H1 (cell line): ENCODE measurements around the gene MRPS18C. TPM values are rescaled to one million over a fixed set of nuclear protein-coding genes. Genes with fewer than 3 reads are reported as not detected.
A peak's percentile ranks its signal among the peaks of the same experiment; 100 is the strongest.

Experiments
- CTCF ChIA-PET: fragments of 300-600 bp; sonication (Branson Sonifier 250); formaldehyde crosslinking; loops from one replicate; lab custom pipeline; 2021; ENCODE audit not compliant: partially characterized antibody; lab: Charles Lee
- POLR2A ChIA-PET: fragments of 300-600 bp; sonication (Branson Sonifier 250); formaldehyde crosslinking; loops from one replicate; lab custom pipeline; 2021; ENCODE audit warnings: inconsistent platforms; ENCODE audit not compliant: partially characterized antibody; lab: Charles Lee
- DNase-seq, 2 experiments: peaks; one replicate each; pipeline versions ENCODE4 v3.0.0 to v3.0.0-alpha.2; 2010 to 2022; ENCODE audit warnings: low spot score in 2 of 2, low read depth in 1 of 2, mixed read lengths in 1 of 2
- FAIRE-seq: peaks from 2 replicates; lab custom pipeline; 2011; peaks lifted over from hg19 to GRCh38; lab: Jason Lieb, UNC
- H2AFZ ChIP-seq: 2 replicates; pipeline ENCODE4 v1.8.1; 2012; ENCODE audit warnings: low read length, inconsistent platforms
- H2AK5ac ChIP-seq: 2 replicates; pipeline ENCODE4 v1.6.1; 2013; ENCODE audit warnings: low read depth, low read length
- H2BK120ac ChIP-seq: replicated peaks from 2 replicates; pipeline ENCODE3; 2013; ENCODE audit warnings: low read depth, low read length, inconsistent platforms
- H2BK12ac ChIP-seq: 2 replicates; pipeline ENCODE4 v1.6.1; 2013; ENCODE audit warnings: low read depth, low read length
- H2BK15ac ChIP-seq: 2 replicates; pipeline ENCODE4 v1.6.1; 2013; ENCODE audit warnings: low read length
- H2BK20ac ChIP-seq: 2 replicates; pipeline ENCODE4 v1.6.1; 2013; ENCODE audit warnings: low read length
- H2BK5ac ChIP-seq: 2 replicates; pipeline ENCODE4 v1.6.1; 2013; ENCODE audit warnings: low read depth, low read length
- H3K14ac ChIP-seq: 2 replicates; pipeline ENCODE4 v1.6.1; 2013; ENCODE audit warnings: inconsistent platforms; ENCODE audit not compliant: insufficient read length
- H3K18ac ChIP-seq: 2 replicates; pipeline ENCODE4 v1.6.1; 2013; ENCODE audit warnings: low read length; ENCODE audit errors: extremely low read depth
- H3K23ac ChIP-seq: 2 replicates; pipeline ENCODE4 v1.6.1; 2013; ENCODE audit warnings: inconsistent platforms; ENCODE audit not compliant: insufficient read length
- H3K23me2 ChIP-seq: 2 replicates; pipeline ENCODE4 v1.6.1; 2013; ENCODE audit warnings: low read depth, low read length
- H3K27ac ChIP-seq: 2 replicates; pipeline ENCODE4 v1.6.1; 2011; ENCODE audit warnings: low read depth, low read length, inconsistent platforms
- H3K27me3 ChIP-seq, 4 experiments: replicated peaks in 1 of 4; 1 replicate in 1 of 4; 2 replicates in 3 of 4; pipeline versions ENCODE4 v1.6.1 to v1.8.1; 2011 to 2013; ENCODE audit warnings: low read length in 3 of 4, mild to moderate bottlenecking in 3 of 4, inconsistent platforms in 2 of 4, mixed read lengths in 2 of 4, moderate library complexity in 1 of 4; ENCODE audit not compliant: control insufficient read depth in 3 of 4, insufficient read depth in 3 of 4; ENCODE audit errors: extremely low read depth in 1 of 4
- H3K36me3 ChIP-seq, 4 experiments: 2 replicates each; pipeline versions ENCODE4 v1.6.1 to v1.8.1; 2011 to 2013; ENCODE audit warnings: mild to moderate bottlenecking in 4 of 4, low read length in 3 of 4, moderate library complexity in 2 of 4, control low read depth in 1 of 4, inconsistent platforms in 1 of 4; ENCODE audit not compliant: insufficient read depth in 4 of 4, control insufficient read depth in 2 of 4
- H3K4ac ChIP-seq: replicated peaks from 2 replicates; pipeline ENCODE3; 2013; ENCODE audit warnings: low read length, low read depth, mixed read lengths, inconsistent platforms; ENCODE audit not compliant: insufficient read length
- H3K4me1 ChIP-seq, 4 experiments: replicated peaks in 1 of 4; 1 replicate in 1 of 4; 2 replicates in 3 of 4; pipeline versions ENCODE4 v1.6.1 to v1.8.1; 2011 to 2013; ENCODE audit warnings: low read length in 3 of 4, inconsistent platforms in 2 of 4, mixed read lengths in 1 of 4; ENCODE audit not compliant: insufficient read depth in 4 of 4, control insufficient read depth in 3 of 4
- H3K4me2 ChIP-seq, 2 experiments: 2 replicates each; pipeline versions ENCODE4 v1.6.1 to v1.8.1; 2011 to 2013; ENCODE audit warnings: low read depth in 2 of 2, low read length in 2 of 2, control low read depth in 1 of 2, inconsistent platforms in 1 of 2, mild to moderate bottlenecking in 1 of 2; ENCODE audit not compliant: insufficient read depth in 1 of 2
- H3K4me3 ChIP-seq, 4 experiments: fragments of 200-600, 300-600 bp in 1 of 4; sonication (generic), shearing (Covaris generic), sonication (Bioruptor Twin) in 1 of 4; 2 replicates each; pipeline versions ENCODE4 v1.5.1 to v1.8.1; 2011 to 2016; ENCODE audit warnings: low read length in 4 of 4, low read depth in 3 of 4, control low read depth in 2 of 4, inconsistent platforms in 2 of 4, mild to moderate bottlenecking in 2 of 4, mixed read lengths in 1 of 4, moderate library complexity in 1 of 4; ENCODE audit not compliant: insufficient read depth in 2 of 4; ENCODE audit errors: extremely low read depth in 1 of 4
- H3K56ac ChIP-seq: replicated peaks from 2 replicates; pipeline ENCODE3; 2013; ENCODE audit warnings: low read depth, mild to moderate bottlenecking, mixed read lengths, low read length, inconsistent platforms; ENCODE audit not compliant: insufficient read length
- H3K79me1 ChIP-seq: 2 replicates; pipeline ENCODE4 v1.6.1; 2013; ENCODE audit warnings: low read depth, low read length, control low read depth
- H3K79me2 ChIP-seq, 2 experiments: 2 replicates each; pipeline versions ENCODE4 v1.6.1 to v1.8.1; 2012 to 2013; ENCODE audit warnings: low read length in 2 of 2, mild to moderate bottlenecking in 2 of 2, inconsistent platforms in 1 of 2; ENCODE audit not compliant: insufficient read depth in 2 of 2, control insufficient read depth in 1 of 2
- H3K9ac ChIP-seq, 4 experiments: replicated peaks in 1 of 4; 1 replicate in 1 of 4; 2 replicates in 3 of 4; pipeline versions ENCODE4 v1.6.1 to v1.8.1; 2011 to 2013; ENCODE audit warnings: low read depth in 3 of 4, low read length in 3 of 4, control low read depth in 2 of 4, mild to moderate bottlenecking in 2 of 4, moderate library complexity in 2 of 4, inconsistent platforms in 1 of 4; ENCODE audit errors: extremely low read depth in 1 of 4
- H3K9me3 ChIP-seq, 2 experiments: 2 replicates each; pipeline versions ENCODE4 v1.6.1 to v1.8.1; 2012 to 2013; ENCODE audit warnings: mild to moderate bottlenecking in 2 of 2, moderate library complexity in 2 of 2, control low read depth in 1 of 2, inconsistent platforms in 1 of 2, low read depth in 1 of 2, low read length in 1 of 2, mixed read lengths in 1 of 2; ENCODE audit not compliant: insufficient read depth in 2 of 2
- H4K20me1 ChIP-seq, 2 experiments: replicated peaks in 1 of 2; 2 replicates each; pipeline versions ENCODE3 to v1.8.1; 2011 to 2013; ENCODE audit warnings: inconsistent platforms in 2 of 2, low read length in 2 of 2, mild to moderate bottlenecking in 1 of 2; ENCODE audit not compliant: insufficient read depth in 2 of 2, control insufficient read depth in 1 of 2
- H4K5ac ChIP-seq: 2 replicates; pipeline ENCODE4 v1.6.1; 2013; ENCODE audit warnings: low read length, low read depth, mixed read lengths, inconsistent platforms; ENCODE audit not compliant: insufficient read length
- H4K8ac ChIP-seq: 2 replicates; pipeline ENCODE4 v1.8.0; 2013; ENCODE audit warnings: mild to moderate bottlenecking, moderate library complexity, low read length, inconsistent platforms; ENCODE audit not compliant: insufficient read depth; ENCODE audit errors: extremely low read depth
- H4K91ac ChIP-seq: replicated peaks from 2 replicates; pipeline ENCODE3; 2013; ENCODE audit warnings: low read length, mixed read lengths, inconsistent platforms; ENCODE audit not compliant: insufficient read length
- RAD21 ChIP-seq, 2 experiments: IDR thresholded peaks in 1 of 2; conservative IDR thresholded peaks in 1 of 2; 2 replicates each; pipeline ENCODE4 v1.6.1; 2011; ENCODE audit warnings: low read depth in 2 of 2, low read length in 2 of 2, improper control_type of control experiment in 1 of 2, inconsistent platforms in 1 of 2, mild to moderate bottlenecking in 1 of 2, moderate library complexity in 1 of 2
- RXRA ChIP-seq: IDR thresholded peaks from 2 replicates; pipeline ENCODE4 v1.6.1; 2011; ENCODE audit warnings: low read depth, mild to moderate bottlenecking, low read length, moderate library complexity; ENCODE audit not compliant: insufficient read depth
- WGBS, 2 experiments: shearing (Covaris generic) in 1 of 2; methylation state at CpG; one replicate each; pipeline versions ENCODE4 v1.1.6 to v1.1.7; 2013 to 2015; ENCODE audit warnings: low lambda C conversion rate in 2 of 2, mixed read lengths in 2 of 2, inconsistent platforms in 1 of 2, low coverage in 1 of 2, missing lambda C conversion rate in 1 of 2; ENCODE audit not compliant: insufficient replicate concordance in 2 of 2, insufficient coverage in 1 of 2, insufficient read length in 1 of 2; ENCODE audit errors: extremely low coverage in 1 of 2, missing lambda C conversion rate in 1 of 2; 5-methylcytosine and 5-hydroxymethylcytosine counted together
- polyA plus RNA-seq, 7 experiments: library from polyadenylated mRNA; depleted of rRNA in 3 of 7; stranded (reverse) in 5 of 7; unstranded in 2 of 7; fragments of >200 nt in 5 of 7; fragments of 200-250 nt in 2 of 7; gene quantifications; 1 replicate in 5 of 7; 2 replicates in 1 of 7; 4 replicates in 1 of 7; pipeline versions ENCODE4 v1.2.1 to v1.2.3, GENCODE V29; 2011 to 2013; ENCODE audit warnings: missing spikeins in 2 of 7, mixed read lengths in 2 of 7
- total RNA-seq: library from RNA; stranded (reverse); fragmentation: NEBNext Ultra II Directional; extraction: Animal tissue kit (Norgen Biotek cat#: 25700); gene quantifications from 2 replicates; pipeline ENCODE4 v1.2.1, GENCODE V29; 2021

MRPS18C gene
- total and polyA plus RNA-seq, 2 of the 8 experiments (the other 6 are each of a cell fraction or from before 2014, with no cell fraction given), result 22.6 to 50.3 TPM

DNA sequence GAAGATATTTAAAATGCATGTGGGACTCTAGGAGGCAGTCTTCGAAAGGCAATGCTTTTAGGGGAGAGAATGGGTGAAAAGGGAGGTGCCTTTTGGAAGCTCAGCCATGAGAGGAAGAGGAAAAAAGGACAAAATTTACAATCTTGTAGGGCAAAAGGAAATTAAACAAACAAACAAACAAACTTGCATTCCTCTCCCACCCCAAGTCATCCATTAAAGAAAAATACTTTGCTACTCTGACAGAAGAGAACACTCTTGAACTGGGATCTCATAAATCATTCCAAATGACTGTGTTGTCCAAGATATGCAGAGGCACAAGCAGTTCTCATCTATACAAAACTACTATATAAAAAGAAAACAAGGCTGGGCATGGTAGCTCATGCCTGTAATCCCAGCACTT is 47.0 kb upstream of the MRPS18C start:
- Histone ChIP-seq H3K56ac (no peak overlapping the region), H3K27ac (no peak overlapping the region), H3K9me3 (no peaks in the 10 kb centered on the region), H3K4me3 (no peak overlapping the region), H2AFZ (no peak overlapping the region), H3K4me2 (no peak overlapping the region), H2BK12ac (no peak overlapping the region), H3K79me2 (no peaks in the 10 kb centered on the region)
- 0 out of 4 replicates have a peak, but pooled peaks of 1 of the 2 experiments have one; percentile 12 for TF ChIP-seq RAD21 (IDR thresholded peaks at IDR 0.05 in 1 of 2, conservative IDR thresholded peaks at IDR 0.05 in 1 of 2; ENCODE audit: low read depth in 2 of 2, low read length in 2 of 2)
- TF ChIP-seq RXRA, result no peak
- TF ChIP-seq, all 59 proteins: peak for 1
- DNase-seq, result no peak
- H3K79me1 ChIP-seq, result no peaks in the 10 kb centered on the region
- no peak overlapping the region for H3K18ac ChIP-seq
- no peak for FAIRE-seq
- CTCF ChIA-PET, result interaction anchor here (0.6 to 1.0 kb wide), 2 partner anchors 135 to 286 kb away, joined by 3 to 4 read pairs; no protein-coding TSS in a partner anchor
- H3K36me3 ChIP-seq, result no peaks in the 10 kb centered on the region
- no peaks in the 10 kb centered on the region for H3K4me1 ChIP-seq
- H3K9ac ChIP-seq, result no peak overlapping the region
- H4K5ac ChIP-seq, result no peak overlapping the region
- 80% methylated on average over 1 of the region's 1 CpG; no CpG with 5 or more reads in 1 of the 2 experiments for WGBS, 2 experiments
- H3K4ac ChIP-seq, result no peak overlapping the region
- H2AK5ac ChIP-seq, result no peak overlapping the region
- no peak overlapping the region for H4K8ac ChIP-seq
- no peaks in the 10 kb centered on the region for H3K23me2 ChIP-seq
- no peak overlapping the region for H2BK5ac ChIP-seq
- H3K27me3 ChIP-seq, result no peaks in the 10 kb centered on the region
- H2BK20ac ChIP-seq, result no peak overlapping the region
- no peak overlapping the region for H2BK15ac ChIP-seq
- no peak overlapping the region for H2BK120ac ChIP-seq
- POLR2A ChIA-PET, result no interaction called here
- H3K23ac ChIP-seq, result no peak overlapping the region
- H4K20me1 ChIP-seq, result no peaks in the 10 kb centered on the region
- H4K91ac ChIP-seq, result no peak overlapping the region
- no peak overlapping the region for H3K14ac ChIP-seq
